GM12891 (cell line): ENCODE results near the gene EPB41L5.

ENCODE experiments used
- POLR2A ChIP-seq: IDR thresholded peaks from 2 replicates; pipeline ENCODE4 v1.6.1; 2011; ENCODE audit warnings: low read depth, low read length, control low read depth
- POLR2AphosphoS5 ChIP-seq: IDR thresholded peaks from 2 replicates; pipeline ENCODE4 v1.6.1; 2011; ENCODE audit warnings: low read depth, low read length, control low read depth
- SPI1 ChIP-seq: IDR thresholded peaks from 2 replicates; pipeline ENCODE4 v1.6.1; 2011; ENCODE audit warnings: low read depth, low read length, control low read depth
- TAF1 ChIP-seq: IDR thresholded peaks from 2 replicates; pipeline ENCODE4 v1.6.1; 2011; ENCODE audit warnings: low read depth, low read length, control low read depth

DNA sequence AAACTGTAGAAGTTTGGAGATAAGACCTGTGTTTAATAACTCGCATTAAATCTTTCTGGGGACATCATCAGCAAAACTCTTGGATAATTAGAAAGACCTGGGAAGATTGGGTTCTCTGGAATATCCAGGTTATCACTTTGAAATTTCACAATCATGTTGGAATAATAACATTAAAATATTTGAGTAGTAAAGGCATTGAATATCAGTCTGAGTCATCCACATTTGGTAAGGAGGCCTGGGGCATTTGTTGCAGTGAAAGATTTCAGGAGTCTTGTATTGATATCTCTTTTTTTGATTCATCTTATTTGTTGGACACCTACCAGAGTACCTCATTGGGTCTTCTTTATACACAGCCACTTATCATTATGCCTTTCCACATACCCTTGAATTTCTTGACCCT is 95.9 kb downstream of the EPB41L5 start:
- no peak for TF ChIP-seq POLR2AphosphoS5
- TF ChIP-seq POLR2A = no peak
- no peak for TF ChIP-seq TAF1
- TF ChIP-seq SPI1 = no peak
